Ovary (tissue), 9 donors: ENCODE measurements around the gene PRR5. TPM values are rescaled to one million over a fixed set of nuclear protein-coding genes. Genes with fewer than 3 reads are reported as not detected.

Experiments
- DNase-seq, 5 donors: peaks; one replicate each; pipeline ENCODE4 v3.0.0-alpha.2; 2019 to 2020
- H3K27ac ChIP-seq, 2 donors: fragments of 200-600 bp; one replicate each; pipeline versions ENCODE4 v1.5.1 to v1.8.0; 2019 to 2022
- H3K27me3 ChIP-seq: fragments of 200-600 bp; one replicate; pipeline ENCODE4 v1.8.0; 2022
- H3K36me3 ChIP-seq: fragments of 200-600 bp; sonication (generic); one replicate; pipeline ENCODE4 v1.5.1; 2019
- H3K4me1 ChIP-seq: one replicate; pipeline ENCODE4 v1.8.1; 2013; ENCODE audit warnings: mild to moderate bottlenecking, moderate library complexity; ENCODE audit not compliant: insufficient read depth
- H3K4me3 ChIP-seq: fragments of 200-600 bp; sonication (generic); one replicate; pipeline ENCODE4 v1.5.1; 2017
- H3K9me3 ChIP-seq, 2 donors: fragments of 200-600 bp in 1 of 2; sonication (generic) in 1 of 2; one replicate each; pipeline versions ENCODE4 v1.5.1 to v1.8.1; 2013 to 2019; ENCODE audit warnings: mild to moderate bottlenecking in 1 of 2, moderate library complexity in 1 of 2
- CTCF ChIP-seq, 3 donors: fragments of 450-650 bp in 2 of 3; fragments of 200-600 bp in 1 of 3; IDR thresholded peaks; one replicate each; pipeline versions ENCODE4 v1.5.1 to v1.8.0; 2016 to 2022; ENCODE audit warnings: antibody characterized with exemption in 3 of 3, mild to moderate bottlenecking in 1 of 3
- EP300 ChIP-seq: sonication (generic); formaldehyde crosslinking; IDR thresholded peaks from one replicate; pipeline ENCODE4 v1.6.1; 2017; ENCODE audit warnings: antibody characterized with exemption
- POLR2A ChIP-seq: fragments of 450-650 bp; IDR thresholded peaks from one replicate; pipeline ENCODE4 v1.6.1; 2017; ENCODE audit warnings: antibody characterized with exemption, mild to moderate bottlenecking, moderate library complexity
- WGBS, 3 donors: extraction: QIAGEN DNeasy Blood & Tissue Kit in 1 of 3; methylation state at CpG; one replicate each; pipeline versions ENCODE4 v1.1.5 to v1.1.7; 2013 to 2017; 5-methylcytosine and 5-hydroxymethylcytosine counted together
- intact Hi-C, 4 donors: fragments of 100-400 bp; cut with DNase I; formaldehyde crosslinking; loops; one replicate each; pipeline versions ENCODE4 v1.11.0 to v1.15.1; 2022 to 2023
- polyA plus RNA-seq, 2 donors: library from polyadenylated mRNA; stranded (reverse); fragments of 200-250 nt in 1 of 2; fragments of 350-450 nt in 1 of 2; fragmentation: Illumina TruSeq in 1 of 2; extraction: RNeasy Lipid Tissue Mini Kit (QIAGEN cat#74804) in 1 of 2; gene quantifications; one replicate each; pipeline ENCODE4 v1.2.3, GENCODE V29; 2013 to 2014
- total RNA-seq, 7 donors: library from RNA; depleted of rRNA in 2 of 7; stranded (reverse); fragments of >200 nt in 2 of 7; fragmentation: NEBNext Ultra II Directional in 3 of 7; extraction: Animal tissue kit (Norgen Biotek cat#: 25700) in 3 of 7; gene quantifications; one replicate each; pipeline versions ENCODE4 v1.1.0 to v1.2.4, GENCODE V29; 2016 to 2023
- donor health status: DM: no; HTN: no; CAD: no; lungs with moderate emphysema.
- donor health status: DM: no; HTN: no; CAD: no.
- donor health status: Bipolar disorder and iron deficiency.
- donor health status: DM: yes; HTN: yes; CAD: no.
- donor health status: DM: no; HTN: no; CAD: no.
- donor health status: DM: yes; HTN: yes; CAD: no.

The PRR5 gene
- total and polyA plus RNA-seq, 9 donors = 4.0 to 21.1 (median 16.8) TPM

- no peak overlapping the region for H3K4me3 ChIP-seq
- 65 to 77% (median 69%) methylated on average over 5 of the region's 5 CpGs for WGBS, 3 donors
- no peak overlapping the region for H3K27ac ChIP-seq
- TF ChIP-seq POLR2A = no peak
- TF ChIP-seq EP300 = no peak
- TF ChIP-seq CTCF (IDR thresholded peaks at IDR 0.05) = no peak
- H3K9me3 ChIP-seq = no peaks in the 10 kb centered on the region
- no peaks in the 10 kb centered on the region for H3K27me3 ChIP-seq
- H3K36me3 ChIP-seq = no peaks in the 10 kb centered on the region
- intact Hi-C loops = no loop called here
- no peak for DNase-seq
- peaks cover 17% of the 10 kb centered on the region for H3K4me1 ChIP-seq
Observed at GRCh38 chr22:44680058-44680457, 21.9 kb upstream of the PRR5 start.

- H3K27me3 ChIP-seq = no peaks in the 10 kb centered on the region
- intact Hi-C loops = no loop called here
- no peak overlapping the region for H3K27ac ChIP-seq
- TF ChIP-seq CTCF (IDR thresholded peaks at IDR 0.05) (no peak), POLR2A (no peak), EP300 (no peak)
- no peaks in the 10 kb centered on the region for H3K36me3 ChIP-seq
- no peaks in the 10 kb centered on the region for H3K9me3 ChIP-seq
- H3K4me1 ChIP-seq = peaks cover 17% of the 10 kb centered on the region
- H3K4me3 ChIP-seq = no peak overlapping the region
- 70 to 88% (median 83%) methylated on average over 4 to 7 of the region's 7 CpGs for WGBS, 3 donors
- no peak for DNase-seq
Observed at GRCh38 chr22:44680481-44680894, 21.5 kb upstream of the PRR5 start.

- no peak for TF ChIP-seq EP300
- TF ChIP-seq CTCF (IDR thresholded peaks at IDR 0.05) = no peak
- TF ChIP-seq POLR2A = no peak
- no peak overlapping the region for H3K4me3 ChIP-seq
- WGBS, 3 donors = 51 to 91% (median 70%) methylated on average over 11 of the region's 11 CpGs
- peaks cover 8% of the 10 kb centered on the region for H3K4me1 ChIP-seq
- H3K36me3 ChIP-seq = no peaks in the 10 kb centered on the region
- no peaks in the 10 kb centered on the region for H3K27me3 ChIP-seq
- no peak overlapping the region for H3K27ac ChIP-seq
- no peaks in the 10 kb centered on the region for H3K9me3 ChIP-seq
- no peak for DNase-seq
- intact Hi-C loops = no loop called here
Observed at GRCh38 chr22:44682556-44683168, 19.3 kb upstream of the PRR5 start.

GRCh38 chr22:44683237-44683636, 18.8 kb upstream of the PRR5 start:
- WGBS, 3 donors = 75 to 89% (median 86%) methylated on average over 5 of the region's 5 CpGs
- no peak overlapping the region for H3K4me3 ChIP-seq
- TF ChIP-seq EP300 (no peak), POLR2A (no peak), CTCF (IDR thresholded peaks at IDR 0.05) (no peak)
- H3K27ac ChIP-seq = no peak overlapping the region
- intact Hi-C loops = no loop called here
- no peaks in the 10 kb centered on the region for H3K9me3 ChIP-seq
- no peaks in the 10 kb centered on the region for H3K27me3 ChIP-seq
- no peaks in the 10 kb centered on the region for H3K36me3 ChIP-seq
- peaks cover 8% of the 10 kb centered on the region for H3K4me1 ChIP-seq
- no peak for DNase-seq
